NCI-H2227 (cell line): Measurements from ENCODE around the gene UBQLN2.
"Not testable (repeated sequence)": the region's sequence is repeated elsewhere in the genome, so short reads cannot be mapped to it uniquely, and the experiment has no call there.

Source experiments
- DNase-seq: peaks from one replicate; lab custom pipeline; 2025; ENCODE audit not compliant: unreplicated experiment; lab: John Stamatoyannopoulos, UW

UBQLN2 gene

DNA sequence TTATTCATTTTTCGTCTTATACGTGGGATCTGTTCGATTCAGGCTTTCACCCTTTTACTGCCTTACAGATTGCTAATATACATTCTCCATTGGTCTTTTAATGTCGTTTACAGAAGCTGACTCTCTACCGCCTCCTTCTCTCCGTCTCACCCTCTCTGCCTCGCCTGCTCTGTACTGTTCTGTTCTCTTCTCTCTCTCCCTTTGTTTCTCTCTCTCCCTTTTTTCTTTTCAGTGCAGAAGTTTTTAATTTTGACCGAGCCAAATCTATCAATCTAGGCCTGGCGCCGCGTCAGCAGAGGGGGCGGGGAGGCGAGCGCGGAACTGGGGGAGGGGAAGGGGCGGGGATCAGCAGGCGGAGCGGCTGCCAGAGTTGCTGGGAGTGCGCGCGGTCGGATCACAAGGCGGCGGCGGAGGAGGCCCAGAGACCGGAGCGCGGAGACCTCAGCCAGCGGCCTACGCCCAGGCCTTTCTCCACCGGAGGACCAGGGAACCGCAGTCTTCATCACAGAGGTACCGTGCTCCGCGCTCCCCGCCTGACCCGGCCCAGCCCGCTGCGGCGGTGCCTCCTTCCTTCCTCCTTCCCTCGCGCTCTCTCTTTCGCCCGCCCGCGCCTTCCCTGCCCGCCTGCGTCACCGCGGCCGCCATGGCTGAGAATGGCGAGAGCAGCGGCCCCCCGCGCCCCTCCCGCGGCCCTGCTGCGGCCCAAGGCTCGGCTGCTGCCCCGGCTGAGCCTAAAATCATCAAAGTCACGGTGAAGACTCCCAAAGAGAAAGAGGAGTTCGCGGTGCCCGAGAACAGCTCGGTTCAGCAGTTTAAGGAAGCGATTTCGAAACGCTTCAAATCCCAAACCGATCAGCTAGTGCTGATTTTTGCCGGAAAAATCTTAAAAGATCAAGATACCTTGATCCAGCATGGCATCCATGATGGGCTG is at the start of gene UBQLN2:
TSS of gene UBQLN2 (plus strand) at position 397 of the 931 bp plus-strand sequence. CDS start at position 644, 247 bp downstream.
- peak; percentile 89 for DNase-seq

GRCh38 chrX:56519642-56520041 is 43.8 kb upstream of the UBQLN2 start:
- DNase-seq, result no peak

- not testable (repeated sequence) for DNase-seq
Measured at GRCh38 chrX:56529482-56530007, 33.9 kb upstream of the UBQLN2 start.

- no peak for DNase-seq
Measured at GRCh38 chrX:56530011-56530410, 33.4 kb upstream of the UBQLN2 start.

- DNase-seq, result no peak
Measured at GRCh38 chrX:56550667-56551066, 12.8 kb upstream of the UBQLN2 start.

GRCh38 chrX:56554870-56555269 is 8.6 kb upstream of the UBQLN2 start:
- no peak for DNase-seq

DNA sequence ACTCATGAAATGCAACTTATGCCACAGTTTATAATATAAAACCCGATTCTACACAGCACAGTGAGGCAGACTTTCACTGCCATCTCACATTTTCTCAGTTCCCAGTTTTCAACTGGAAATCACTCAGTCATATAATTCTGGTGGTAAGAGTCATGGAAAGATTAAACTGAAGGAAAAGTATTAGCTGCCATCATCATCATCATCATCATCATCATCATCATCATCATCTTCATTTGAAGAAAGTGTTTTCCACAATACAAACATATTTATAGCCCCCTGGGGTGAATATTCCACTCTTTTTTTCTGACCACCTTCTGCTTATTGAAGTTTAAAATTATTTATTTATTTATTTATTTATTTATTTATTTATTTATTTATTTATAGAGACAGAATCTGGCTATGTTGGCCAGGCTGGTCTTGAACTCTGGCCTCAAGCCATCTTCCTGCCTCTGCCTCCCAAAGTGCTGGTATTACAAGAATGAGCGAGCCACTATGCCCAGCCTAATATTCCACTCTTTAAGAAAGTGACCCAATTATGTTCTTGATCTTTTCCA is 6.0 kb upstream of the UBQLN2 start:
- no peak for DNase-seq

DNA sequence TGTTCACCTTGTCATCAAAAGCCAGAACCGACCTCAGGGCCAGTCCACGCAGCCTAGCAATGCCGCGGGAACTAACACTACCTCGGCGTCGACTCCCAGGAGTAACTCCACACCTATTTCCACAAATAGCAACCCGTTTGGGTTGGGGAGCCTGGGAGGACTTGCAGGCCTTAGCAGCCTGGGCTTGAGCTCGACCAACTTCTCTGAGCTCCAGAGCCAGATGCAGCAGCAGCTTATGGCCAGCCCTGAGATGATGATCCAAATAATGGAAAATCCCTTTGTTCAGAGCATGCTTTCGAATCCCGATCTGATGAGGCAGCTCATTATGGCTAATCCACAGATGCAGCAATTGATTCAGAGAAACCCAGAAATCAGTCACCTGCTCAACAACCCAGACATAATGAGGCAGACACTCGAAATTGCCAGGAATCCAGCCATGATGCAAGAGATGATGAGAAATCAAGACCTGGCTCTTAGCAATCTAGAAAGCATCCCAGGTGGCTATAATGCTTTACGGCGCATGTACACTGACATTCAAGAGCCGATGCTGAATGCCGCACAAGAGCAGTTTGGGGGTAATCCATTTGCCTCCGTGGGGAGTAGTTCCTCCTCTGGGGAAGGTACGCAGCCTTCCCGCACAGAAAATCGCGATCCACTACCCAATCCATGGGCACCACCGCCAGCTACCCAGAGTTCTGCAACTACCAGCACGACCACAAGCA is 898 bp downstream of the UBQLN2 start:
- DNase-seq, result peak; percentile 51

GRCh38 chrX:56564921-56565840 is 1.8 kb downstream of the UBQLN2 start:
- peak; percentile 15 for DNase-seq

- no peak for DNase-seq
Measured at GRCh38 chrX:56569378-56570057, 6.1 kb downstream of the UBQLN2 start.

DNA sequence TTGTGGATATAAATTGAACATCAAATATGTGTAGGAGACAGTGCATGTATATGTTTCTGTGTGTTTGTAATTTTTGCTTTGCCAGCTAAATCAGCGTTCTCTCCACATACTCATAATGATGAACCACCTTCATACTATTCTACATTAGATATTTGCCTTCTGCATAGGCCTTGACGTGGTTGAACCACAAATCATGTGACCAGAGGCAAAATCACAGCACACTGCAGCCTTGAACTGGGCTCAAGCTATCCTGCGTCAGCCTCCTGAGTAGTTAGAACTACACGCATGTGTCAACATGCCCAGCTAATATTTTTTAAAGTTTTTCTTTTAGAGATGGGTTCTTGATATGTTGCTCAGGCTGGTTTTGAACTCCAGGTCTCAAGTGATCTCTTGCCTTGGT is 9.5 kb downstream of the UBQLN2 start:
- no peak for DNase-seq

GRCh38 chrX:56574861-56575260 is 11.4 kb downstream of the UBQLN2 start:
- DNase-seq, result no peak

GRCh38 chrX:56576721-56577120 is 13.3 kb downstream of the UBQLN2 start:
- DNase-seq, result no peak

GRCh38 chrX:56588397-56589188 is 25.2 kb downstream of the UBQLN2 start:
- no peak for DNase-seq

DNA sequence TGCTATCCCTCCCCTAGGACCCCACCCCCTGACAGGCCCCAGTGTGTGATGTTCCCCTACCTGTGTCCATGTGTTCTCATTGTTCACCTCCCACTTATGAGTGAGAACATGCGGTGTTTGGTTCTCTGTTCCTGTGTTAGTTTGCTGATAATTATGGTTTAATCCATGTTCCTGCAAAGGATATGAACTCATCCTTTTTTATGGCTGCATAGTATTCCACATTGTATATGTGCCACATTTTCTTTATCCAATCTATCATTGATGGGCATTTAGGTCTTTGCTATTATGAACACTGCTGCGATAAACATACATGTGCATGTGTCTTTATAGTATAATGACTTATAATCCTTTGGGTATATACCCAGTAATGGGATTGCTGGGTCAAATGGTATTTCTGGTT is 28.4 kb downstream of the UBQLN2 start:
- not testable (repeated sequence) for DNase-seq

DNA sequence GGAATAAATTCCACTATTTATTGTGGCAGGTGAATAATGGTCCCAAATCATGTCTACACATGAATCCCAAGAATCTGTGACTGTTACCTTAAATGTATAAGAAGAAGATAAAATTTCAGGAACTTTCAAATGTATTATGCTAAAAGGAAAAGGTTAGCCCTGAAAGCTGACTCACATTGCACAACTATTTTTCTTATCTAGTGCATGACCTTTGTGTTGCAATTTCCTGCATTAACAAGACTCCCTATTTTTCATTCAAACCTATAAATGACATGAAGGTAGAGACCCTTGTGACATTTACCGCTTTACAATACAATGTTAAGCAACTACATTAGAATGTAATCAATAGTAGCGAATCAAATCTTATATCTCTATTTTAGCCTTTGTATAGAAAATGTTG is 36.7 kb downstream of the UBQLN2 start:
- no peak for DNase-seq

DNA sequence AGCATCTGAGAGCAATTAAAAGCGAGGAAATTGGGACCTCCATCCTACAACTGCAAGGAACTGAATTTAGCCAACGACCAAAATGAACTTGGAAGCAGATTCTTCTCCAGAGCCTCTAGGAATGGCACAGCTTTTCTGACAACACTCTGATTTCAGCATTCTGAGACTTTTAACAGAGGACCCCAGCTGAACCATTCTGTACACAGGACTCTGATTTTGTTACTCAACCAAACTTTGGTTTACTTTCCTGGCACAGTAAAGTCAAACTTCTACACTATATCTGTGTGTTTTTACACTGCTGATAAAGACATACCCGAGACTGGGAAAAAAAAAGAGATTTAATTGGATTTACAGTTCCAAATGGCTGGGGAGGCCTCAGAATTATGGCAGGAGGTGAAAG is 37.6 kb downstream of the UBQLN2 start:
- DNase-seq, result no peak

GRCh38 chrX:56615282-56615681 is 51.9 kb downstream of the UBQLN2 start:
- DNase-seq, result no peak
